ENCODE data around the gene TMEM132A. TPM values are rescaled to one million over a fixed set of nuclear protein-coding genes. Genes with fewer than 3 reads are reported as not detected.

The TMEM132A gene
- 33.4 and 48.5 TPM in 2 replicates for total RNA-seq

GRCh38 chr11:60924110-60924905, at the start of gene TMEM132A:
TSS of gene TMEM132A (plus strand) at chr11:60924460. CDS start at chr11:60924634, 174 bp downstream.

DNA sequence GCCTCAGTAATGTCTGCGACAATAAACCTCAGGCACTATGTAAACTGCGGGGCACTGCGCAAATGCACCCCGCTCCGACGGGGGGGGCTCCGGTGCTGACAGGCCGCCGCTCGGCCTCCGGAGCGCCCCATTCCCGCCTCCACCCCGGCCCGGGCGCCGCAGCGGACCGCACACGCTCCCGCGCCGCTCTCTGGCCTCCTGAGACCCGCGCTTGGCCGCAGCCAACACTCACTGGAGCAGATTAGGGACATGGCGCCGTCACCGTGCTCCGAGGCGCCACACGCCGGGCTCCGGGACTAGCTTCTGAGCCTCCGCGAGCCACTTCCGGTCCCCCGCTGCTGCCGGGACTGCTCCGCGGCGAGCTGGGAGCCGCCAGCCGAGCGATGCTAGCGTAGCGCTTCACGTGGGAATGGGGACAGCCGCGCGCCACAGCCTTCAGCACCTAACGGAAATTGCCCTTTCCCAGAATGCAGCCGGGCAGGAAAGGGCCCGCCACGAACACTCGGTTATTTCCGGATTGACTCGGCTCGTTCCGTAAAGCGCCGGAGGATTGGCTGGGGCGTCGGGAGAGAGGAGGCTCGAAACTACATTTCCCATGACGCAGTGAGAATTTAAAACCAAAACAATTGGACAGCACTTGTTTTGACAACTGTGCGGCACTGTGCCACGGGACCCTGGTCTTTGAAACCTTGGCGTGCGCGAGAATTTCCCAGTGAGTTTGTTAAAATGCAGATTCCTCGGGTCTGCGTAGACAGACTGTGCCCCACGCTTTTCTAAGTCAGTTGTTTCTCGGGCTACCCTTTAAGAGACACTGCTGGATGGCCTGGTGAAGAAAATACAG, 17.9 kb upstream of the TMEM132A start, which contains the start of gene PRPF19:
Gene PRPF19, minus strand, starts transcription at position 454 of the 841 bp plus-strand sequence. Its CDS starts 203 bp downstream, at position 251.

GRCh38 chr11:60913793-60914632, 10.2 kb upstream of the TMEM132A start, which contains the start of gene TMEM109:
TSS of gene TMEM109 (plus strand) at chr11:60914158. CDS start at chr11:60919694, 5,536 bp downstream.

GRCh38 chr11:60951904-60952741, 27.9 kb downstream of the TMEM132A start, which contains the start of gene SLC15A3:
TSS of gene SLC15A3 (minus strand) at chr11:60952176. CDS start at chr11:60951551, 625 bp downstream.

GRCh38 chr11:60971520-60971919, 47.3 kb downstream of the TMEM132A start, which contains the start of gene CD6:
TSS of gene CD6 (plus strand) at chr11:60971680. CDS start at chr11:60971866, 186 bp downstream.

Other genes with a start within 250 kb of the TMEM132A start
- gene MS4A8, start 224.8 kb upstream of the TMEM132A start, total RNA-seq, result not detected in 2 replicates
- gene MS4A18, start 199.7 kb upstream of the TMEM132A start, total RNA-seq, result not detected in 2 replicates
- gene MS4A15, start 167.6 kb upstream of the TMEM132A start, total RNA-seq, result not detected in 2 replicates
- not detected in 2 replicates for gene MS4A10, start 139.1 kb upstream of the TMEM132A start, total RNA-seq
- 10.6 and 15.8 TPM in 2 replicates for gene CCDC86, start 82.3 kb upstream of the TMEM132A start, total RNA-seq
- 0.11 and 0.12 TPM in 2 replicates for gene PTGDR2, start 68.5 kb upstream of the TMEM132A start, total RNA-seq
- 0.12 TPM in 1 of 2 replicates, not detected in the other for gene ZP1, start 56.9 kb upstream of the TMEM132A start, total RNA-seq
- 39.5 and 57.7 TPM in 2 replicates for gene PRPF19, start 17.9 kb upstream of the TMEM132A start, total RNA-seq
- 14.9 and 19.7 TPM in 2 replicates for gene TMEM109, start 10.3 kb upstream of the TMEM132A start, total RNA-seq
- 7.5 and 10.6 TPM in 2 replicates for gene SLC15A3, start 27.7 kb downstream of the TMEM132A start, total RNA-seq
- not detected in 2 replicates for gene CD6, start 47.2 kb downstream of the TMEM132A start, total RNA-seq
- gene CD5, start 178.0 kb downstream of the TMEM132A start, total RNA-seq, result not detected in 2 replicates
- 9.6 and 11.5 TPM in 2 replicates for gene VPS37C, start 237.0 kb downstream of the TMEM132A start, total RNA-seq